Medulla oblongata (tissue), 1 donor: ENCODE measurements around the gene C1R.

Experiments
- DNase-seq: peaks from one replicate; pipeline ENCODE4 v3.0.0-alpha.2; 2015; ENCODE audit errors: extremely low spot score

C1R gene

GRCh38 chr12:7099290-7099996 is 7.2 kb upstream of the C1R start:
- peak; percentile 10 for DNase-seq

- DNase-seq = no peak
Measured at GRCh38 chr12:7096979-7097378, 4.7 kb upstream of the C1R start.

GRCh38 chr12:7096006-7096932 is 4.0 kb upstream of the C1R start:
- DNase-seq = no peak

GRCh38 chr12:7093892-7094291 is 1.6 kb upstream of the C1R start:
- no peak for DNase-seq

- DNase-seq = no peak
Measured at GRCh38 chr12:7093486-7093885, 1.2 kb upstream of the C1R start.

- no peak for DNase-seq
Measured at GRCh38 chr12:7092986-7093460, 778 bp upstream of the C1R start.

- no peak for DNase-seq
Measured at GRCh38 chr12:7091660-7092228, 501 bp downstream of the C1R start.

- no peak for DNase-seq
Measured at GRCh38 chr12:7091171-7091570, 1.1 kb downstream of the C1R start.

- DNase-seq = no peak
Measured at GRCh38 chr12:7090222-7090998, 1.8 kb downstream of the C1R start.

GRCh38 chr12:7089196-7089871 is 2.9 kb downstream of the C1R start:
- DNase-seq = no peak

- no peak for DNase-seq
Measured at GRCh38 chr12:7083125-7083524, 9.1 kb downstream of the C1R start.

GRCh38 chr12:7081037-7081436 is 11.2 kb downstream of the C1R start:
- DNase-seq = no peak

GRCh38 chr12:7079826-7080125 is 12.5 kb downstream of the C1R start:
- no peak for DNase-seq

- no peak for DNase-seq
Measured at GRCh38 chr12:7078163-7078562, 14.1 kb downstream of the C1R start.

GRCh38 chr12:7076493-7076892 is 15.8 kb downstream of the C1R start:
- DNase-seq = no peak

- DNase-seq = no peak
Measured at GRCh38 chr12:7075939-7076338, 16.3 kb downstream of the C1R start.

- no peak for DNase-seq
Measured at GRCh38 chr12:7075518-7075917, 16.7 kb downstream of the C1R start.

- DNase-seq = no peak
Measured at GRCh38 chr12:7073946-7074345, 18.3 kb downstream of the C1R start.

- DNase-seq = no peak
Measured at GRCh38 chr12:7072554-7072953, 19.7 kb downstream of the C1R start.

GRCh38 chr12:7072035-7072434 is 20.2 kb downstream of the C1R start:
- DNase-seq = no peak

- no peak for DNase-seq
Measured at GRCh38 chr12:7069386-7069785, 22.9 kb downstream of the C1R start.

- DNase-seq = no peak
Measured at GRCh38 chr12:7068994-7069346, 23.3 kb downstream of the C1R start.
